HepG2 (cell line): ENCODE measurements around the gene NUP62. TPM values are rescaled to one million over a fixed set of nuclear protein-coding genes. Genes with fewer than 3 reads are reported as not detected.

ENCODE experiments used
- CREB1 ChIP-seq, 2 experiments: fragments of 450-650 bp in 1 of 2; IDR thresholded peaks; 2 replicates each; pipeline ENCODE4 v1.6.1; 2016 to 2017; ENCODE audit warnings: control low read depth in 1 of 2, mild to moderate bottlenecking in 1 of 2, missing compliant biosample characterization in 1 of 2, missing genetic modification characterization in 1 of 2
- FOXM1 ChIP-seq: sonication (generic); formaldehyde crosslinking; IDR thresholded peaks from 2 replicates; pipeline ENCODE4 v1.5.0; 2020; ENCODE audit warnings: missing genetic modification reagents
- GABPA ChIP-seq, 2 experiments: IDR thresholded peaks; 2 replicates each; pipeline ENCODE4 v1.6.1; 2011 to 2016; ENCODE audit warnings: low read depth in 2 of 2, low read length in 1 of 2, missing biosample characterization in 1 of 2, missing genetic modification characterization in 1 of 2
- JUNB ChIP-seq: sonication (generic); formaldehyde crosslinking; IDR thresholded peaks from 2 replicates; pipeline ENCODE4 v1.8.0; 2022; ENCODE audit warnings: missing genetic modification reagents, mild to moderate bottlenecking, borderline replicate concordance
- KLF11 ChIP-seq: IDR thresholded peaks from 2 replicates; pipeline ENCODE4 v1.6.1; 2016; ENCODE audit warnings: missing compliant biosample characterization
- KMT2A ChIP-seq: sonication (generic); formaldehyde crosslinking; IDR thresholded peaks from 2 replicates; pipeline ENCODE4 v1.4.0; 2020; ENCODE audit warnings: missing genetic modification reagents
- MEIS1 ChIP-seq: sonication (generic); formaldehyde crosslinking; IDR thresholded peaks from 2 replicates; pipeline ENCODE4 v1.9.0; 2021; ENCODE audit warnings: mild to moderate bottlenecking, missing genetic modification reagents, moderate library complexity, borderline replicate concordance
- MYC ChIP-seq: sonication (generic); formaldehyde crosslinking; IDR thresholded peaks from 2 replicates; pipeline ENCODE4 v1.9.0; 2021; ENCODE audit warnings: missing genetic modification reagents, borderline replicate concordance
- NFYB ChIP-seq: sonication (generic); formaldehyde crosslinking; IDR thresholded peaks from 2 replicates; pipeline ENCODE4 v1.4.0; 2020; ENCODE audit warnings: missing genetic modification reagents
- PHF20 ChIP-seq: sonication (generic); formaldehyde crosslinking; IDR thresholded peaks from 2 replicates; pipeline ENCODE4 v1.5.0; 2020; ENCODE audit warnings: mild to moderate bottlenecking, missing genetic modification reagents
- PHF5A ChIP-seq: IDR thresholded peaks from one replicate; pipeline ENCODE4 v1.6.1; 2018; ENCODE audit warnings: low read depth, missing genetic modification reagents; ENCODE audit not compliant: unreplicated experiment
- RARA ChIP-seq: IDR thresholded peaks from 2 replicates; pipeline ENCODE4 v1.6.1; 2016; ENCODE audit warnings: missing genetic modification reagents, missing compliant biosample characterization
- REPIN1 ChIP-seq: sonication (generic); formaldehyde crosslinking; IDR thresholded peaks from 2 replicates; pipeline ENCODE4 v1.8.0; 2022; ENCODE audit warnings: missing genetic modification reagents, low read depth, mild to moderate bottlenecking, borderline replicate concordance
- ZFP36L2 ChIP-seq: sonication (generic); formaldehyde crosslinking; IDR thresholded peaks from 2 replicates; pipeline ENCODE4 v1.4.0; 2020; ENCODE audit warnings: missing genetic modification reagents
- ZFP37 ChIP-seq: sonication (generic); formaldehyde crosslinking; IDR thresholded peaks from 2 replicates; pipeline ENCODE4 v1.4.0; 2020; ENCODE audit warnings: missing genetic modification reagents, borderline replicate concordance
- ZNF292 ChIP-seq: sonication (generic); formaldehyde crosslinking; IDR thresholded peaks from 2 replicates; pipeline ENCODE4 v1.8.1; 2022; ENCODE audit warnings: mild to moderate bottlenecking, low read depth, missing genetic modification reagents, borderline replicate concordance
- ZNF296 ChIP-seq: sonication (generic); formaldehyde crosslinking; conservative IDR thresholded peaks from 2 replicates; pipeline ENCODE4 v1.5.0; 2020; ENCODE audit warnings: mild to moderate bottlenecking, missing genetic modification reagents
- ZNF350 ChIP-seq: sonication (generic); formaldehyde crosslinking; IDR thresholded peaks from 2 replicates; pipeline ENCODE4 v1.4.0; 2020; ENCODE audit warnings: mild to moderate bottlenecking, low read depth, missing genetic modification reagents, borderline replicate concordance
- ZNF572 ChIP-seq: sonication (generic); formaldehyde crosslinking; IDR thresholded peaks from 2 replicates; pipeline ENCODE4 v1.5.1; 2020; ENCODE audit warnings: mild to moderate bottlenecking, missing genetic modification reagents
- ZNF589 ChIP-seq: sonication (generic); formaldehyde crosslinking; conservative IDR thresholded peaks from 2 replicates; pipeline ENCODE4 v1.8.0; 2022; ENCODE audit warnings: mild to moderate bottlenecking, moderate library complexity, missing genetic modification reagents
- ZSCAN21 ChIP-seq: sonication (generic); formaldehyde crosslinking; IDR thresholded peaks from 2 replicates; pipeline ENCODE4 v1.8.0; 2022; ENCODE audit warnings: mild to moderate bottlenecking, missing genetic modification reagents, moderate library complexity, borderline replicate concordance
- polyA plus RNA-seq, 8 experiments: library from polyadenylated mRNA; depleted of rRNA in 3 of 8; stranded (reverse) in 7 of 8; unstranded in 1 of 8; fragments of >200 nt; fragmentation: Illumina TruSeq in 4 of 8; extraction: Trizol in 4 of 8; gene quantifications; 2 replicates each; pipeline versions ENCODE4 v1.2.1 to v1.2.3, GENCODE V29; 2011 to 2016; ENCODE audit warnings: low read depth in 4 of 8, missing spikeins in 1 of 8, mixed read lengths in 1 of 8; ENCODE audit not compliant: insufficient read depth in 1 of 8
- total RNA-seq, 5 experiments: library from RNA; depleted of rRNA; stranded (reverse); fragments of >200 nt; fragmentation: Illumina TruSeq; extraction: Trizol; gene quantifications; 2 replicates each; pipeline ENCODE4 v1.2.3, GENCODE V29; 2016; ENCODE audit warnings: low read depth in 1 of 5
- TF ChIP-seq, protein P1 (sequence below): sonication (generic); formaldehyde crosslinking; IDR thresholded peaks from 2 replicates; pipeline ENCODE4 v1.5.1; 2020; ENCODE audit warnings: missing genetic modification reagents, mild to moderate bottlenecking, borderline replicate concordance
- TF ChIP-seq, protein P2 (sequence below): sonication (generic); formaldehyde crosslinking; IDR thresholded peaks from 2 replicates; pipeline ENCODE4 v1.5.1; 2020; ENCODE audit warnings: missing genetic modification reagents, mild to moderate bottlenecking, borderline replicate concordance
- TF ChIP-seq, protein P3 (sequence below): sonication (generic); formaldehyde crosslinking; IDR thresholded peaks from 2 replicates; pipeline ENCODE4 v1.9.0; 2022; ENCODE audit warnings: missing genetic modification reagents, mild to moderate bottlenecking, borderline replicate concordance
- TF ChIP-seq, protein P4 (sequence below): sonication (generic); formaldehyde crosslinking; IDR thresholded peaks from 2 replicates; pipeline ENCODE4 v1.5.0; 2020; ENCODE audit warnings: mild to moderate bottlenecking, missing genetic modification reagents

The NUP62 gene
- total and polyA plus RNA-seq, 2 of the 13 experiments (the other 11 are each of a cell fraction or from before 2014, with no cell fraction given) = 16.5 to 41.5 TPM

DNA sequence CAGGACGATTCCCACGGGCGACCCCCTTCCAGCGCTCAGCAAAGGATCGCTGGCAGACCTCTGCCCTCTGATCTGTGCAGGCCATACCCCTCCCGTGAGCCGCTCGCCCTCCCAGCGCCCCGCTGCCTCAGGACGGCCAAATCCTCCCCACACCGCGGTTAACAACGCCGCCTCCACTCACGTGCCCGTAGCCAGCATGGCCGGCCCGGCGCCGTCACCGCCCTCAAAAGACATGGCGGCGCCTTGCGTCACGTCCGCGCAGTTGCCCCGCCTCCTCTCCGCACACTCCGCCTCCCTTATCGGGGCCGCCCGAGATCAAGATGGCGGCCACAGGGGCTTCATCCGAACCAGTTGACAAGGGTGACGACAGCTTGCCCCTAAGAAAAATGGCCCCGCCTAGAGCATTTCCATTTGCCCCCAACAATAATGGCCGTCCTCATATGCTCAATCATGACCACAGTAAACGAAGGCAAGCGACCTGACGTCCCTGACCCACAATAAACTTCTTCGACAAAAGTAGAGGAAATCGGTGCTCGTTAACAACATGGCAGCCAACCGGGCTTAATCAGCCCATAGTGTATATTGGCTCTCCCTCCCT, 52.8 kb downstream of the NUP62 start (continued):
- TF ChIP-seq GABPA (IDR thresholded peaks at IDR 0.05; ENCODE audit: low read depth, low read length) (peak; percentile 77), GABPA (CRISPR knock-in tag; IDR thresholded peaks at IDR 0.05; ENCODE audit: low read depth) (peak; percentile 85), MYC (CRISPR knock-in tag) (peak; percentile 88), ZNF589 (CRISPR knock-in tag) (0 out of 2 replicates have a peak, but pooled peaks have one; percentile 73), KMT2A (CRISPR knock-in tag) (no peak; the same call in 1 of the 2 replicates), FOXM1 (CRISPR knock-in tag) (no peak), ZFP36L2 (CRISPR knock-in tag) (no peak), REPIN1 (CRISPR knock-in tag) (peak; percentile 74), RARA (CRISPR knock-in tag) (peak; percentile 23; the same call in 1 of the 2 replicates), NFYB (0 out of 2 replicates have a peak, but pooled peaks have one; percentile 29), ZNF292 (CRISPR knock-in tag) (no peak), PHF20 (CRISPR knock-in tag) (peak; percentile 61), ZSCAN21 (peak; percentile 48; the same call in 1 of the 2 replicates), ZNF296 (no peak), CREB1 (IDR thresholded peaks at IDR 0.05) (peak; percentile 96), CREB1 (CRISPR knock-in tag; IDR thresholded peaks at IDR 0.05) (peak; percentile 98), MEIS1 (peak; percentile 79), JUNB (CRISPR knock-in tag) (no peak), PHF5A (peak; percentile 42), ZNF350 (CRISPR knock-in tag) (no peak), KLF11 (CRISPR knock-in tag) (peak; percentile 56; the same call in 1 of the 2 replicates), ZNF572 (CRISPR knock-in tag) (no peak), ZFP37 (CRISPR knock-in tag) (no peak)
- TF ChIP-seq, protein P1, sequence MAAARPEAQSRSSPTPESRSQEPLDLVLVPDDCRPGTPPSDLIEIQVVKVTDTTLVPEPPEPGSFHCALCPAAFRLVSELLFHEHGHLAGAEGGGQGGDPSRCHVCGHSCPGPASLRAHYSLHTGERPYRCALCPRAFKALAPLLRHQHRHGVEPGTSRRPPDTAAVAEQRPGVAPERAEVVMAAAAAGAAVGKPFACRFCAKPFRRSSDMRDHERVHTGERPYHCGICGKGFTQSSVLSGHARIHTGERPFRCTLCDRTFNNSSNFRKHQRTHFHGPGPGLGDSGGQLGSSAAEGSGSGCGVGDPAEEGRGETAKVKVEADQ (CRISPR knock-in tag) = peak; percentile 70; the same call in 1 of the 2 replicates
- TF ChIP-seq, protein P2, sequence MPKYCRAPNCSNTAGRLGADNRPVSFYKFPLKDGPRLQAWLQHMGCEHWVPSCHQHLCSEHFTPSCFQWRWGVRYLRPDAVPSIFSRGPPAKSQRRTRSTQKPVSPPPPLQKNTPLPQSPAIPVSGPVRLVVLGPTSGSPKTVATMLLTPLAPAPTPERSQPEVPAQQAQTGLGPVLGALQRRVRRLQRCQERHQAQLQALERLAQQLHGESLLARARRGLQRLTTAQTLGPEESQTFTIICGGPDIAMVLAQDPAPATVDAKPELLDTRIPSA (CRISPR knock-in tag) = no peak; the same call in 1 of the 2 replicates
- TF ChIP-seq, protein P3, sequence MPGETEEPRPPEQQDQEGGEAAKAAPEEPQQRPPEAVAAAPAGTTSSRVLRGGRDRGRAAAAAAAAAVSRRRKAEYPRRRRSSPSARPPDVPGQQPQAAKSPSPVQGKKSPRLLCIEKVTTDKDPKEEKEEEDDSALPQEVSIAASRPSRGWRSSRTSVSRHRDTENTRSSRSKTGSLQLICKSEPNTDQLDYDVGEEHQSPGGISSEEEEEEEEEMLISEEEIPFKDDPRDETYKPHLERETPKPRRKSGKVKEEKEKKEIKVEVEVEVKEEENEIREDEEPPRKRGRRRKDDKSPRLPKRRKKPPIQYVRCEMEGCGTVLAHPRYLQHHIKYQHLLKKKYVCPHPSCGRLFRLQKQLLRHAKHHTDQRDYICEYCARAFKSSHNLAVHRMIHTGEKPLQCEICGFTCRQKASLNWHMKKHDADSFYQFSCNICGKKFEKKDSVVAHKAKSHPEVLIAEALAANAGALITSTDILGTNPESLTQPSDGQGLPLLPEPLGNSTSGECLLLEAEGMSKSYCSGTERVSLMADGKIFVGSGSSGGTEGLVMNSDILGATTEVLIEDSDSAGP (CRISPR knock-in tag) = peak; percentile 91
- TF ChIP-seq, protein P4, sequence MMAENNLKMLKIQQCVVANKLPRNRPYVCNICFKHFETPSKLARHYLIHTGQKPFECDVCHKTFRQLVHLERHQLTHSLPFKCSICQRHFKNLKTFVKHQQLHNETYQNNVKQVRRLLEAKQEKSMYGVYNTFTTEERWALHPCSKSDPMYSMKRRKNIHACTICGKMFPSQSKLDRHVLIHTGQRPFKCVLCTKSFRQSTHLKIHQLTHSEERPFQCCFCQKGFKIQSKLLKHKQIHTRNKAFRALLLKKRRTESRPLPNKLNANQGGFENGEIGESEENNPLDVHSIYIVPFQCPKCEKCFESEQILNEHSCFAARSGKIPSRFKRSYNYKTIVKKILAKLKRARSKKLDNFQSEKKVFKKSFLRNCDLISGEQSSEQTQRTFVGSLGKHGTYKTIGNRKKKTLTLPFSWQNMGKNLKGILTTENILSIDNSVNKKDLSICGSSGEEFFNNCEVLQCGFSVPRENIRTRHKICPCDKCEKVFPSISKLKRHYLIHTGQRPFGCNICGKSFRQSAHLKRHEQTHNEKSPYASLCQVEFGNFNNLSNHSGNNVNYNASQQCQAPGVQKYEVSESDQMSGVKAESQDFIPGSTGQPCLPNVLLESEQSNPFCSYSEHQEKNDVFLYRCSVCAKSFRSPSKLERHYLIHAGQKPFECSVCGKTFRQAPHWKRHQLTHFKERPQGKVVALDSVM = peak; percentile 51; the same call in 1 of the 2 replicates
